Epithelial cell of proximal tubule (primary cell): ENCODE data around the gene NTN1. TPM values are rescaled to one million over a fixed set of nuclear protein-coding genes. Genes with fewer than 3 reads are reported as not detected.

Source experiments
- DNase-seq: peaks from one replicate; pipeline ENCODE4 v3.0.0-alpha.2; 2011; ENCODE audit warnings: low read depth
- H3K4me3 ChIP-seq: 2 replicates; pipeline ENCODE4 v1.5.1; 2011; ENCODE audit warnings: low read depth, mild to moderate bottlenecking, low read length
- total RNA-seq: library from RNA; depleted of rRNA; stranded (reverse); fragments of >200 nt; gene quantifications from 2 replicates; pipeline ENCODE4 v1.2.3, GENCODE V29; 2015
- TF ChIP-seq, protein P1 (sequence below): conservative IDR thresholded peaks from 2 replicates; pipeline ENCODE4 v1.5.1; 2012; ENCODE audit warnings: low read depth, mild to moderate bottlenecking, low read length

The NTN1 gene
- total RNA-seq, 1 donor from 2014 or later = 1.3 TPM

DNA sequence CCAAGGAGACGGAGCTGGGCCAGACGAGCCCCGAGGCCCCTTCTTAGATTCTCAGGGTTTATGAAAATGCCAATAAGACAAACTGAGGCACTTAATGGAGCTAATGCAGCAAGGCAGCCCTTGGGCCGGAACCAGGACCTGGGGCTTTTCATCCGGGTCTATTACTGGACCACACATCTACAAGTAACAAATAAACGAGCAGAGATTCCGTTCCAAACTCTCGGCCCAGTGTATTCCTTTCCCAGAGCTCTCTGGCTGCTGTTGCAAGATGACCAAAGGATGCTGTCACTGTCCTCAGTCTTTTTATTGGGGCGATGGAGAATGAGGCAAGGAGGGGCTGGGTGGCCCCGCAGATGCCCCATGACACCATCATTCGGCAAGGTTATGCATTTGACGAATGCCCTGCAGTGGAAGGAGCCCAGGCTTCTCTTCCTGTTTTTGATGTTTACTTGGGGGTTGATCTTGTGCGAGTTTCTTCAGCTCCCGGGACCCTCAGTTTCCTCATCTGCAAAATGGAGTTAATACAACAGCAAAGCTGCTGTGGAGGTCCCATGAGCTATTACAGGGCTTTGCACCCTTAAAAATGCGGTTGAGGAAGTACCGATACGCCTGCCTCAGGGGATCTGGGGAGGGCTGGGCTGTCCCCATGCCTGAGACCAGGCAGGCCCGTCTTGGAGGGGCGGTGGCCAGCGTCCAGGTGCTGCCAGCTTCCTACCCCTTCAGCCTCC lies 1.1 kb upstream of the NTN1 start:
- H3K4me3 ChIP-seq = no peak overlapping the region
- TF ChIP-seq, protein P1, sequence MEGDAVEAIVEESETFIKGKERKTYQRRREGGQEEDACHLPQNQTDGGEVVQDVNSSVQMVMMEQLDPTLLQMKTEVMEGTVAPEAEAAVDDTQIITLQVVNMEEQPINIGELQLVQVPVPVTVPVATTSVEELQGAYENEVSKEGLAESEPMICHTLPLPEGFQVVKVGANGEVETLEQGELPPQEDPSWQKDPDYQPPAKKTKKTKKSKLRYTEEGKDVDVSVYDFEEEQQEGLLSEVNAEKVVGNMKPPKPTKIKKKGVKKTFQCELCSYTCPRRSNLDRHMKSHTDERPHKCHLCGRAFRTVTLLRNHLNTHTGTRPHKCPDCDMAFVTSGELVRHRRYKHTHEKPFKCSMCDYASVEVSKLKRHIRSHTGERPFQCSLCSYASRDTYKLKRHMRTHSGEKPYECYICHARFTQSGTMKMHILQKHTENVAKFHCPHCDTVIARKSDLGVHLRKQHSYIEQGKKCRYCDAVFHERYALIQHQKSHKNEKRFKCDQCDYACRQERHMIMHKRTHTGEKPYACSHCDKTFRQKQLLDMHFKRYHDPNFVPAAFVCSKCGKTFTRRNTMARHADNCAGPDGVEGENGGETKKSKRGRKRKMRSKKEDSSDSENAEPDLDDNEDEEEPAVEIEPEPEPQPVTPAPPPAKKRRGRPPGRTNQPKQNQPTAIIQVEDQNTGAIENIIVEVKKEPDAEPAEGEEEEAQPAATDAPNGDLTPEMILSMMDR = no peak
- no peak for DNase-seq

DNA sequence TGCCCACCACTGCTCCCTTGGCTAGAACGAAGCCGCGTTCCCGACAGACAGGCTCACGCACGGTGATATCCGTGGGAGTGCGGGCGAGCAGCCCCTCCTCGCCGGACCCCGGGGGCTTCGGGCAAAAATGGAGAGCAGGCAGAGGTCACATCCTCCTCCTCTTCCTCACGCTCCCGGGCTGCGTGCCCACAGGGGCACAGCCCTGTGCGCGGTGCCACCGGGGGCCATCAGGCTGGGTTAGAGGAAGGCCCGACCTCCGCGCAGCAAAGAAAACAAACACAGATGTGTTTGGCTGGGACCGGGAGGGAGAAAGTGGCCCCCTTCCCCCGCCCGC lies 519 bp upstream of the NTN1 start:
- TF ChIP-seq, protein P1 = no peak
- no peak for DNase-seq
- peak overlapping the region; percentile 35 for H3K4me3 ChIP-seq

DNA sequence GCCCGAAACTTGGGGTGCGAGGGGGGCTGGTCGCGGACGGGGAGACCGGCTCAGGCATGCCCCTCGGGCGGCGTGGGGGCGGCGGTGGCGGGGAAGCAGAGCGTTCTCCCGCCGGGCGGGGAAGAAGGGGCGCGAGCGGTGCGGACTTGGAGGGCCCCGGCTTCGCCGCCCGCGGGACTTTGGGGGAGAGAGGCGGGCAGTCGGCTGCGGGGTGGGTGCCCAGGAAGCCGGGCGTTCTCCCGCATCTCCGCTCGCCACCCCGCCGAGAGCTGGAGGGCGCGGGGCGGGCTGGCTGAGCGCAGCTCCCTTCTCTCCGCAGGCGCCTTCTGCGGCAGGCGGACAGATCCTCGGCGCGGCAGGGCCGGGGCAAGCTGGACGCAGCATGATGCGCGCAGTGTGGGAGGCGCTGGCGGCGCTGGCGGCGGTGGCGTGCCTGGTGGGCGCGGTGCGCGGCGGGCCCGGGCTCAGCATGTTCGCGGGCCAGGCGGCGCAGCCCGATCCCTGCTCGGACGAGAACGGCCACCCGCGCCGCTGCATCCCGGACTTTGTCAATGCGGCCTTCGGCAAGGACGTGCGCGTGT lies 772 bp downstream of the NTN1 start:
- TF ChIP-seq, protein P1 = no peak
- DNase-seq = no peak
- H3K4me3 ChIP-seq = peak overlapping the region; percentile 40

DNA sequence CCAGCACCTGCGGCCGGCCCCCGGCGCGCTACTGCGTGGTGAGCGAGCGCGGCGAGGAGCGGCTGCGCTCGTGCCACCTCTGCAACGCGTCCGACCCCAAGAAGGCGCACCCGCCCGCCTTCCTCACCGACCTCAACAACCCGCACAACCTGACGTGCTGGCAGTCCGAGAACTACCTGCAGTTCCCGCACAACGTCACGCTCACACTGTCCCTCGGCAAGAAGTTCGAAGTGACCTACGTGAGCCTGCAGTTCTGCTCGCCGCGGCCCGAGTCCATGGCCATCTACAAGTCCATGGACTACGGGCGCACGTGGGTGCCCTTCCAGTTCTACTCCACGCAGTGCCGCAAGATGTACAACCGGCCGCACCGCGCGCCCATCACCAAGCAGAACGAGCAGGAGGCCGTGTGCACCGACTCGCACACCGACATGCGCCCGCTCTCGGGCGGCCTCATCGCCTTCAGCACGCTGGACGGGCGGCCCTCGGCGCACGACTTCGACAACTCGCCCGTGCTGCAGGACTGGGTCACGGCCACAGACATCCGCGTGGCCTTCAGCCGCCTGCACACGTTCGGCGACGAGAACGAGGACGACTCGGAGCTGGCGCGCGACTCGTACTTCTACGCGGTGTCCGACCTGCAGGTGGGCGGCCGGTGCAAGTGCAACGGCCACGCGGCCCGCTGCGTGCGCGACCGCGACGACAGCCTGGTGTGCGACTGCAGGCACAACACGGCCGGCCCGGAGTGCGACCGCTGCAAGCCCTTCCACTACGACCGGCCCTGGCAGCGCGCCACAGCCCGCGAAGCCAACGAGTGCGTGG lies 1.5 kb downstream of the NTN1 start:
- DNase-seq = no peak
- TF ChIP-seq, protein P1 = no peak
- H3K4me3 ChIP-seq = no peak overlapping the region

DNA sequence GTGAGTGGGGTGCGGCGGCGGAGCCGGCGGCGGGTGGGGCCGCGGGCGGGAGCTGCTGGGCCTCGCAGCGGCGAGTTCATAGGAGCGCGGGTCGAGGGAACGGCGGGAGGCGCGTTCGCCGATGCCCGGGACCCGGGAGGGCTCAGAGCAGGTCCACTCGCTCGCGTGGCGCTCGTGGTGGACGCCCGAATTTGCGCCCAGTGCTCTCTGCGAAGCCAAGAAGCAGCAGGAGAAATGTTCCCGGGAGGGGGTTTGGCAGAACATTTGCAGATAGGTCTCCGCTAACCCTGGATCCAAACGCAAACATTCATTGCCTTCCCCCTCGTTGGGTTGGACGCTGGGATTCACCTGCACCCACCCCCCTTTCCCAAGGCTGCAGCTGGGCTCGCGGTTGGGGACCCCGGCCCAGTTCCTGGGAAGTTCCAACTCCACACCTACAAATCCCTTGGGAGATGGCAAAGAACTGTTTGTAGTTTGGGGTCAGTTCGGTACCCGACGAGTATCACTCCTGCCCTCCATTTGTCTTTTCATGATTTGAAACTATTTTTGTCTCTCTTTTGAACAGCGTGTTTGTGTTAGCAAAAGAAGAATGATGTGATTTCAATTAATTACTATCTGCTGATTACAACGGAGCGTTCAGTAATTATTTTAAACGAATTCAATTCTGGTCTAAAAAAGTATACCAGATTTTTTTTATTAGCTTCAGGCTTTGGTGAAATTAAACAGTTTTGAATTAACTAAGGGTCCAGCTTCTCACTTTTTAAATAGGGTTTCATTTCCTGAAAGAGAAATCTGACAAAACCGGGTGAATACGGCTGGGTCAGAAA lies 2.3 kb downstream of the NTN1 start:
- TF ChIP-seq, protein P1 = no peak
- DNase-seq = no peak
- no peak overlapping the region for H3K4me3 ChIP-seq

DNA sequence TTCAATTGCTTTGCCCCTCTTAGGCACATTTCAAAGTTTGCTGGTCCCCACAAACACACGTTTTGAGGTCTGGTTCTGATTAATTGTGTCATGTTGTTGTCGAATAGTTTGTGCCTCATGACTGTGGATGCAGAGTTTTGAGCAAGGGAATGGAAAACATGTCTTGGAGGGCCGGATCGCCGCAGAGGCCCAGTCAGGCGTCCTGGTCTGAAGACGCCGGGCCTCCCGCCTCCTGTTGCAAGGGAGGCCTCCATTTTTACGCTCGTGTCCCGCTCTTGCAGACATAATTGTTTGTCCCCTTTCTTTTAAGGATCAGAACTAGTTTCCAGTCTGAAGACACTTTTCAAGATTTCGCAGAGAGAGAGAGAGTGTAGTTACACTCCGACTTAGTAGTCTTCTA lies 3.2 kb downstream of the NTN1 start:
- H3K4me3 ChIP-seq = no peak overlapping the region
- TF ChIP-seq, protein P1 = no peak
- no peak for DNase-seq
